AG04450 (cell line): ENCODE results near the gene HP1BP3. TPM values are rescaled to one million over a fixed set of nuclear protein-coding genes. Genes with fewer than 3 reads are reported as not detected.

Experiments
- CTCF ChIA-PET: fragments of 300-600, 350-600 bp; formaldehyde crosslinking; extraction: SDS; loops from one replicate; lab custom pipeline; 2022; ENCODE audit warnings: antibody characterized with exemption, inconsistent platforms; lab: Charles Lee
- POLR2A ChIA-PET: fragments of 350-600 bp; formaldehyde crosslinking; extraction: SDS; loops from one replicate; lab custom pipeline; 2021; ENCODE audit warnings: antibody characterized with exemption, inconsistent platforms; lab: Yijun Ruan, JAX
- DNase-seq: peaks from one replicate; pipeline ENCODE4 v3.0.0-alpha.2; 2011; ENCODE audit warnings: low read depth, low spot score
- H3K27ac ChIP-seq: one replicate; pipeline ENCODE4 v1.5.1; 2012; ENCODE audit warnings: low read depth, low read length, control low read depth
- H3K27me3 ChIP-seq: one replicate; pipeline ENCODE4 v1.6.0; 2012; ENCODE audit warnings: low read length; ENCODE audit not compliant: control insufficient read depth, insufficient read depth
- H3K4me3 ChIP-seq: 2 replicates; pipeline ENCODE4 v1.5.1; 2011; ENCODE audit warnings: mild to moderate bottlenecking, low read depth, low read length, control low read depth
- H3K9me3 ChIP-seq: 2 replicates; pipeline ENCODE4 v1.5.1; 2012; ENCODE audit warnings: low read length; ENCODE audit not compliant: control insufficient read depth, insufficient read depth
- CTCF ChIP-seq: IDR thresholded peaks from 2 replicates; pipeline ENCODE4 v1.5.1; 2011; ENCODE audit warnings: low read depth, low read length, control low read depth, inconsistent platforms
- polyA minus RNA-seq: library from RNA; depleted of rRNA, polyadenylated mRNA; stranded (reverse); fragments of >200 nt; gene quantifications from 2 replicates; pipeline ENCODE4 v1.2.3, GENCODE V29; 2011; rRNA and poly(A)+ RNA removed
- polyA plus RNA-seq: library from polyadenylated mRNA; depleted of rRNA; stranded (reverse); fragments of >200 nt; gene quantifications from 2 replicates; pipeline ENCODE4 v1.2.3, GENCODE V29; 2011; rRNA removed

The HP1BP3 gene
- 141 and 203 TPM in 2 replicates for polyA plus RNA-seq
- polyA minus RNA-seq, result 94.1 and 123 TPM in 2 replicates

GRCh38 chr1:20787029-20787839 lies at the start of gene HP1BP3:
Gene HP1BP3, minus strand, starts transcription at chr1:20787307. Its CDS starts 6,867 bp downstream, at chr1:20780440.
- CTCF ChIA-PET, result interaction anchor here (1.0 to 2.3 kb wide), 2 partner anchors 91 to 408 kb away, joined by 7 to 8 read pairs; no protein-coding TSS in a partner anchor
- H3K27me3 ChIP-seq, result no peaks in the 10 kb centered on the region
- TF ChIP-seq CTCF, result no peak
- H3K9me3 ChIP-seq, result no peaks in the 10 kb centered on the region
- peak within 1 kb of the TSS; percentile 94 for H3K4me3 ChIP-seq
- POLR2A ChIA-PET, result interaction anchor here (0.5 to 2.4 kb wide), 25 partner anchors 10 to 408 kb away, joined by 3 to 9 read pairs (median 4); partner anchors contain the start of genes KIF17 and SH2D5
- DNase-seq, result peak; percentile 15
- H3K27ac ChIP-seq, result peak within 1 kb of the TSS; percentile 97

GRCh38 chr1:20836230-20836629 lies 49.1 kb upstream of the HP1BP3 start:
- H3K27me3 ChIP-seq, result no peaks in the 10 kb centered on the region
- DNase-seq, result no peak
- no peak overlapping the region for H3K4me3 ChIP-seq
- POLR2A ChIA-PET, result no interaction called here
- no peak overlapping the region for H3K27ac ChIP-seq
- TF ChIP-seq CTCF, result no peak
- 0 out of 2 replicates have a peak, but pooled peaks cover 3% of the 10 kb centered on the region for H3K9me3 ChIP-seq
- CTCF ChIA-PET, result interaction anchor here (1.1 kb wide), 1 partner anchor 140 kb away, joined by 3 read pairs; no protein-coding TSS in a partner anchor

GRCh38 chr1:20834780-20835179 lies 47.7 kb upstream of the HP1BP3 start:
- TF ChIP-seq CTCF, result no peak
- no peak for DNase-seq

GRCh38 chr1:20834192-20834591 lies 47.1 kb upstream of the HP1BP3 start:
- CTCF ChIA-PET, result no interaction called here

More at GRCh38 chr1:20834780-20835179, 47.7 kb upstream of the HP1BP3 start:
- Histone ChIP-seq H3K27ac (no peak overlapping the region), H3K4me3 (no peak overlapping the region), H3K27me3 (no peaks in the 10 kb centered on the region), H3K9me3 (0 out of 2 replicates have a peak, but pooled peaks cover 3% of the 10 kb centered on the region)
- POLR2A ChIA-PET, result no interaction called here
- CTCF ChIA-PET, result no interaction called here

More at GRCh38 chr1:20834192-20834591, 47.1 kb upstream of the HP1BP3 start:
- H3K4me3 ChIP-seq, result no peak overlapping the region
- no peak for TF ChIP-seq CTCF
- H3K9me3 ChIP-seq, result 0 out of 2 replicates have a peak, but pooled peaks cover 3% of the 10 kb centered on the region
- H3K27me3 ChIP-seq, result no peaks in the 10 kb centered on the region
- POLR2A ChIA-PET, result no interaction called here
- peak overlapping the region; percentile 11 for H3K27ac ChIP-seq
- no peak for DNase-seq
